GM21360 (cell line): ENCODE results near the gene SLC47A2.
"Not testable (repeated sequence)": the region's sequence is repeated elsewhere in the genome, so short reads cannot be mapped to it uniquely, and the experiment has no call there.

Experiments used
- ATAC-seq: cut with Tn5 transposase; IDR thresholded peaks from one replicate; pipeline ENCODE4 v1.9.1; 2021; ENCODE audit warnings: mild to moderate bottlenecking, moderate library complexity; ENCODE audit not compliant: unreplicated experiment

The SLC47A2 gene

GRCh38 chr17:19716108-19717030 is at the start of gene SLC47A2:
SLC47A2 (minus strand) TSS chr17:19716584; CDS start chr17:19716555, 29 bp downstream.
- no peak for ATAC-seq

GRCh38 chr17:19766016-19766415 is 49.6 kb upstream of the SLC47A2 start:
- ATAC-seq: no peak

- ATAC-seq: not testable (repeated sequence)
Observed at GRCh38 chr17:19763991-19764390, 47.6 kb upstream of the SLC47A2 start.

GRCh38 chr17:19763416-19763815 is 47.0 kb upstream of the SLC47A2 start:
- no peak for ATAC-seq

GRCh38 chr17:19762515-19762961 is 46.2 kb upstream of the SLC47A2 start:
- ATAC-seq: no peak

GRCh38 chr17:19760746-19761145 is 44.4 kb upstream of the SLC47A2 start:
- no peak for ATAC-seq

GRCh38 chr17:19759568-19760549 is 43.5 kb upstream of the SLC47A2 start:
- no peak for ATAC-seq

- no peak for ATAC-seq
Observed at GRCh38 chr17:19757536-19758180, 41.3 kb upstream of the SLC47A2 start.

GRCh38 chr17:19756546-19756945 is 40.2 kb upstream of the SLC47A2 start:
- ATAC-seq: no peak

GRCh38 chr17:19755821-19756510 is 39.6 kb upstream of the SLC47A2 start:
- ATAC-seq: no peak

- ATAC-seq: no peak
Observed at GRCh38 chr17:19755392-19755791, 39.0 kb upstream of the SLC47A2 start.

GRCh38 chr17:19753661-19754463 is 37.5 kb upstream of the SLC47A2 start:
- no peak for ATAC-seq

- ATAC-seq: no peak
Observed at GRCh38 chr17:19753051-19753509, 36.7 kb upstream of the SLC47A2 start.

GRCh38 chr17:19752216-19753050 is 36.0 kb upstream of the SLC47A2 start:
- ATAC-seq: no peak

GRCh38 chr17:19750835-19751234 is 34.5 kb upstream of the SLC47A2 start:
- ATAC-seq: no peak

- no peak for ATAC-seq
Observed at GRCh38 chr17:19750020-19750572, 33.7 kb upstream of the SLC47A2 start.

GRCh38 chr17:19748807-19749193 is 32.4 kb upstream of the SLC47A2 start:
- ATAC-seq: no peak
